Bronchial epithelial cell (primary cell): Measurements from ENCODE around the gene NT5DC2. TPM values are rescaled to one million over a fixed set of nuclear protein-coding genes. Genes with fewer than 3 reads are reported as not detected.

ENCODE experiments used
- DNase-seq: peaks from one replicate; pipeline ENCODE4 v3.0.0-alpha.2; 2010; ENCODE audit warnings: low read depth
- FAIRE-seq: peaks from 2 replicates; lab custom pipeline; 2011; peaks lifted over from hg19 to GRCh38; lab: Jason Lieb, UNC
- H3K27me3 ChIP-seq: 2 replicates; pipeline ENCODE4 v1.5.1; 2011; ENCODE audit warnings: low read length; ENCODE audit not compliant: control insufficient read depth, insufficient read depth
- H3K36me3 ChIP-seq: 2 replicates; pipeline ENCODE4 v1.5.1; 2011; ENCODE audit warnings: low read length; ENCODE audit not compliant: control insufficient read depth, insufficient read depth
- H3K4me3 ChIP-seq: 2 replicates; pipeline ENCODE4 v1.5.1; 2011; ENCODE audit warnings: mild to moderate bottlenecking, low read depth, low read length, control low read depth
- CTCF ChIP-seq: IDR thresholded peaks from 2 replicates; pipeline ENCODE4 v1.5.1; 2011; ENCODE audit warnings: mild to moderate bottlenecking, moderate library complexity, low read length, control low read depth, inconsistent platforms; ENCODE audit not compliant: insufficient read depth, severe bottlenecking
- total RNA-seq: library from RNA; depleted of rRNA; stranded (reverse); fragments of >200 nt; gene quantifications from 2 replicates; pipeline ENCODE4 v1.2.1, GENCODE V29; 2014

NT5DC2 gene
- total RNA-seq, 1 donor from 2014 or later = 29.7 TPM

- peaks cover 23% of the 10 kb centered on the region for H3K36me3 ChIP-seq
- no peak for TF ChIP-seq CTCF
- H3K27me3 ChIP-seq = no peaks in the 10 kb centered on the region
- no peak for FAIRE-seq
- no peak overlapping the region for H3K4me3 ChIP-seq
- DNase-seq = no peak
Measured at GRCh38 chr3:52524258-52524751, 9.4 kb downstream of the NT5DC2 start.

- DNase-seq (no peak), FAIRE-seq (no peak)
- Histone ChIP-seq H3K4me3 (no peak overlapping the region), H3K36me3 (peaks cover 18% of the 10 kb centered on the region), H3K27me3 (no peaks in the 10 kb centered on the region)
- TF ChIP-seq CTCF = no peak
Measured at GRCh38 chr3:52523386-52524257, 10.0 kb downstream of the NT5DC2 start.

DNA sequence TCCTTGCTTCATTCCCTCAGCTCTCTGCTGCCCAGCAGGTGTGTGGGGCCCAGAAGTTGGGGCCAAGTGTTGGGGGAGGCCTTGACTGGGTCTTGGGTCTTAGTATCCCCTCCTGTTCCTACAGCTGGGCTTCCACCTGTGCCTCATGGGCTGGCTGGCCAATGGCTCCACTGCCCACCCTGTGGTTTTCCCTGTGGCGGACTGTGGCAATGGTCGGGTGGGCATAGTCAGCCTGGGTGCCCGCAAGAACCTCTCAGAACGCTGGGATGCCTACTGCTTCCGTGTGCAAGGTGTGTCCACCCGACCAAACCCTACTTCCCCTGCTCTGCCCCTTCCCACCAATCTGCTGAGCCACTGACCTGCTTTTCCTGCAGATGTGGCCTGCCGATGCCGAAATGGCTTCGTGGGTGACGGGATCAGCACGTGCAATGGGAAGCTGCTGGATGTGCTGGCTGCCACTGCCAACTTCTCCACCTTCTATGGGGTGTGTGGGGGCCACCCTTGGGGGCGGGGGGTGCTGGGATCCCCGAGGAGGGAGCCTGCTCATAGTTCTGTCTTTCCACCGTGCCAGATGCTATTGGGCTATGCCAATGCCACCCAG is 10.9 kb downstream of the NT5DC2 start:
- H3K27me3 ChIP-seq = peaks cover under 1% of the 10 kb centered on the region
- H3K4me3 ChIP-seq = no peak overlapping the region
- TF ChIP-seq CTCF = no peak
- no peak for DNase-seq
- FAIRE-seq = no peak
- peaks cover 10% of the 10 kb centered on the region for H3K36me3 ChIP-seq

DNA sequence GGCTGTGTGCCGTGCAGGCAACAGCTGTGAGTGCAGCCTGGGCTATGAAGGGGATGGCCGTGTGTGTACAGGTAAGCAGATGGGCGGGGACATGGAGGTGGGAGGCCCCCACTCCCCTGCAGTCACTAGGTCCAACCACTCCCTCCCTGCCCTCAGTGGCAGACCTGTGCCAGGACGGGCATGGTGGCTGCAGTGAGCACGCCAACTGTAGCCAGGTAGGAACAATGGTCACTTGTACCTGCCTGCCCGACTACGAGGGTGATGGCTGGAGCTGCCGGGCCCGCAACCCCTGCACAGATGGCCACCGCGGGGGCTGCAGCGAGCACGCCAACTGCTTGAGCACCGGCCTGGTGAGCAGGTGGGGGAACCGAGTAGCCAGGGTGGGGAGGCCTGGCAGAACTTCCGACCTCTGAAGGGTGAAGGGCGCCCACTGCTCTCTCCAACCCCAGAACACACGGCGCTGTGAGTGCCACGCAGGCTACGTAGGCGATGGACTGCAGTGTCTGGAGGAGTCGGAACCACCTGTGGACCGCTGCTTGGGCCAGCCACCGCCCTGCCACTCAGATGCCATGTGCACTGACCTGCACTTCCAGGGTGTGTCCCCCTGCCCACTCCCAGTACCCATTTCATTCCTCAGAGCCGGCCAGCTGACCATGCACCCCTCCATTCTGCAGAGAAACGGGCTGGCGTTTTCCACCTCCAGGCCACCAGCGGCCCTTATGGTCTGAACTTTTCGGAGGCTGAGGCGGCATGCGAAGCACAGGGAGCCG is 11.6 kb downstream of the NT5DC2 start:
- DNase-seq (no peak), FAIRE-seq (no peak)
- Histone ChIP-seq H3K27me3 (peaks cover 3% of the 10 kb centered on the region), H3K4me3 (no peak overlapping the region), H3K36me3 (peaks cover 5% of the 10 kb centered on the region)
- TF ChIP-seq CTCF = no peak

GRCh38 chr3:52521488-52521824 is 12.2 kb downstream of the NT5DC2 start:
- H3K27me3 ChIP-seq = peaks cover 3% of the 10 kb centered on the region
- TF ChIP-seq CTCF = no peak
- DNase-seq (no peak), FAIRE-seq (no peak)
- no peak overlapping the region for H3K4me3 ChIP-seq
- peaks cover 5% of the 10 kb centered on the region for H3K36me3 ChIP-seq
